GM21423 (cell line): Measurements from ENCODE around the gene INPP4B.
"Not testable (repeated sequence)": the region's sequence is repeated elsewhere in the genome, so short reads cannot be mapped to it uniquely, and the experiment has no call there.

Experiments used
- ATAC-seq: cut with Tn5 transposase; IDR thresholded peaks from one replicate; pipeline ENCODE4 v1.9.1; 2021; ENCODE audit warnings: mild to moderate bottlenecking, moderate library complexity; ENCODE audit not compliant: unreplicated experiment

INPP4B gene

GRCh38 chr4:142423861-142424260 is 422.2 kb downstream of the INPP4B start:
- no peak for ATAC-seq

- ATAC-seq = no peak
Measured at GRCh38 chr4:142420311-142421095, 425.6 kb downstream of the INPP4B start.

GRCh38 chr4:142419712-142420111 is 426.4 kb downstream of the INPP4B start:
- ATAC-seq = no peak

- no peak for ATAC-seq
Measured at GRCh38 chr4:142418697-142419096, 427.4 kb downstream of the INPP4B start.

GRCh38 chr4:142416711-142417275 is 429.3 kb downstream of the INPP4B start:
- ATAC-seq = no peak

- ATAC-seq = no peak
Measured at GRCh38 chr4:142416121-142416520, 430.0 kb downstream of the INPP4B start.

GRCh38 chr4:142414366-142414990 is 431.6 kb downstream of the INPP4B start:
- no peak for ATAC-seq

GRCh38 chr4:142413485-142413884 is 432.6 kb downstream of the INPP4B start:
- ATAC-seq = no peak

DNA sequence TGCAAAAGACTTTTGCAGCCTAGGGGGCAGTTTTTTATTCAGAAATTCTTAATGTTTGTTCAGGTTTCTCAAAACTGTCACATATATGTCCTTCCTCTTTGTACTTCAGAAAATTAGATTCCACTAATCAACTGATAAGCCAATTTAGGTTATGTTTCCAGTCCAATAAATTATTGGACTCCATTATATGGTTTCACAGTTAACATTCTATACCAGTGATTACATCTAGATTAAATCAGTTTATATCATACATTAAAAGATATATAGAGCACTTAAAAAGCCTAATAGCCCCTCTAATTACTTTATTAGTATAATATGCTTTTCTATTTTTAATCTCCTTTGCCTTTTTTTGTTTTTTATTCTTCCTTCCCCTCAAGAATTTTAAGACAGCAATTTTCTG is 434.1 kb downstream of the INPP4B start:
- no peak for ATAC-seq

GRCh38 chr4:142408003-142408441 is 438.1 kb downstream of the INPP4B start:
- ATAC-seq = no peak

DNA sequence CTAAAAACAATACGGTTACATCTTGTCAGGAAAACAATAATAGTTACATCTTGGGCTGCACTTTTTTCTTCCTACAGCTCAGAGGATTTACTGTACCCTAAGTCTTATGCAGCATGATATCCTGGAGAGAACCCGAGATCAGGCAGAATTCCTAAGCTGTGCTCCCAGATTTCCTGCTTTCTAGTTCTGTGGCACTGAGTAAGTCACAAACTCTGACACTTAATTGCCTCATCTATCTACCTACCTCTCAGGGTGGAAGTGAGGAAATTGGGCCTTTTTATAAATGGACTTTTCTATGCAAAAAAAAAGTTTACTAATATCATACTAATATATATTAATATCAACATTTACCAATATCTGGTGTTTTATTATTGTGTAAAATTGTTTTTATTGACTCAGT is 438.5 kb downstream of the INPP4B start:
- ATAC-seq = no peak

GRCh38 chr4:142406917-142407501 is 439.1 kb downstream of the INPP4B start:
- ATAC-seq = no peak

GRCh38 chr4:142406499-142406835 is 439.6 kb downstream of the INPP4B start:
- no peak for ATAC-seq

DNA sequence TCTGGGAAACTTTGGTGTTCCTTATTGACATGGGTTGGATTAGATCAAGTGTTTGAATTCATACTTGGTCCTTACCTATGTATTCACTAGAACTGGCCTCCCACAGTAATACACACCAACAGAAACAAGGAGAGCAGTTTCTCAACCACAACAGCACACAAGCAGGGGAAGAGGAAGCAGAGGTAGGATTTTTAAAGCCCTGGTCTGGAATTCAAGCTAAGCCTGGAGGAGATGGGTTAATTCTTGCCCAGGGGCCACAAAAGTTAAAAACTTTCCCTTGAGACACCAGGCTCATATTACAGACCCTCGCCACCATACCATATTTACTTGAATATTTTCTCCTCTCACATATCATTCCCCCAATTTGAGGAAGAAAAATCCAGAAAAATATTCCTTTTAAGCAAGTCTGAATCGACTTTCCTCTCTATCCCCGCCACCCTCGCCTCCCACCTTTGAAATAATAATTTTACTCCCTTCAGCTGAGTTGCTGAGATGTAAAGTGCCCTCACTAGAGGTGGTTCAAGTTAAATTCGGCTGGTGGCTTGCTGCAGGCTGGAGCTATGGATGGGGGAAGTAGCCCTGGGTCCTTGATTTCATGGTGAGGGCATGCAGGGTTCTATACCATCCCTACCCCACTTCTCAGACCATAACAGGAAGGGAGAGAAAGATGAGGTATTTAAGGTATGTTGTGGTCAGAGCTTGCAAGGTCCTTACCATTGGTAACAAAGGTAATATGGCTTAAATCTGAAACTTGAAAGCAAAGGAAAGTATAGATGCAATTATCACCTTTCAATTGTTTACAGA is 440.2 kb downstream of the INPP4B start:
- ATAC-seq = peak; percentile 23

DNA sequence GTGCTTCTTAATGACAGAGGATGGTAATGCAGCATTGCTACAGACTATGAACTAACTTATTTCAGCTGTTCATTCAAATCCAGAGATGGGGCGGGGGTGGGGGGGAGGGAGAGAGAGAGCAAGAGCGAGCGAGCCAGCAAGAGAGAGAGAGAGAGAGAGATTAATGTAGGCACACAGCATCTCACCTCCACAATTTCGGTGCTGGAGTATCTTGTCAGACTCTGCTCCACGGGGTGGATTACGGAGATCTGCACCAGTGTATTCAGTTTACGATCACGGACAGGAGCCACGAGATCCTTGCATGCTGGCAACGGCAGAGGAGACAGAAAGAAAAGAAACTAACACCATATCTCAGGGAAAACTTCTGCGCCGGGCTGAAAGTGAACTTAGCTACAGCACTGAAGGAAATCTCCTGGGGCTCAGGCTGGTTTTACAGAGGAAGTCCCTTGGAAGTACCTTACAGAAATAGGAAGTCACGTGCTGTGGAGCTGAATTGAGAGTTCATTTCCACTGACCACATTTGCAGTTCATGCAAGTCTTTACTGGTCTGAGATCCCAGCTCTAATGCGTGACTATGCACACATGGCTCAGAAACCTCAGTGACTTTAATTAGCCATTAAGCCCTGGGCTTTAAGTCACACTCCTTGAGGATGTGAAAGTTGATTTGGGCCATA is 440.9 kb downstream of the INPP4B start:
- peak; percentile 64 for ATAC-seq

GRCh38 chr4:142404191-142404611 is 441.9 kb downstream of the INPP4B start:
- no peak for ATAC-seq

DNA sequence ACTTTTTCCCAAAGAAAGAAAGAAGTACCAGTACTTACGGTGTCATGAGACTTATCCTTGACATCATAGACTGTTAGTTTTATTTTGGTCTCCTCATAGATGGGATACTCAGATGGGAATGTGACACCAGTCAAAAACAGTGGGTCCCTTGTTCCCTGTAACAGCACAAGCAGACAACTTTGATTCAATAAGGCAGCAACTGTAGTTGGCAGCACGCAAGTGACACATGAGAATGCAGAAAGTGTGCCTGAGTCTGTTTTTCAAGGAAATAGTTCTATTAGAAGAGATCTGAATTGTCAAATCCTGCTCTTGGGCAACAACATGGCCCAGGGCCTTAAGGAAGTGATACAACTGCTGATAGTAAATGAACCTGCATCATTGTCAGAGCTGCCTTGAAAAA is 443.2 kb downstream of the INPP4B start:
- no peak for ATAC-seq

DNA sequence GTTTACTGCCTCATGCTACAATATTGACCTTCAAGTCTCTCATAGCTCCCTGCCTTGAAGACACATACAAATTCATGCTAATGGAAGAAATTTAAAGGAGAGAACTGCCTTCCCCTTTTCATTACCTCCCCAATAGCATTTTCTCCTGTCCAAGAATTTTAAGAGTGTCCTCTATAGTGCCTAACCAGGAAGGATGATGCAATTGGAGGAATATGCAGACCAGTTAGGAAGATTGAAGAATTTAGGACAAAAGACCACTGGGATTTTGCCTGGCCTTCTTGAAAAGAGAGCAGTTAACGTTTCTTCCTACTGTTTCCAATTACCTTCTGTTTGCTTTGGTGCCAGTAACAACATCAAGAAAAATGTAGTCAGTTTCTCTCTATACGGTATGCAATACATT is 443.9 kb downstream of the INPP4B start:
- ATAC-seq = no peak

- ATAC-seq = not testable (repeated sequence)
Measured at GRCh38 chr4:142397364-142397991, 448.6 kb downstream of the INPP4B start.

DNA sequence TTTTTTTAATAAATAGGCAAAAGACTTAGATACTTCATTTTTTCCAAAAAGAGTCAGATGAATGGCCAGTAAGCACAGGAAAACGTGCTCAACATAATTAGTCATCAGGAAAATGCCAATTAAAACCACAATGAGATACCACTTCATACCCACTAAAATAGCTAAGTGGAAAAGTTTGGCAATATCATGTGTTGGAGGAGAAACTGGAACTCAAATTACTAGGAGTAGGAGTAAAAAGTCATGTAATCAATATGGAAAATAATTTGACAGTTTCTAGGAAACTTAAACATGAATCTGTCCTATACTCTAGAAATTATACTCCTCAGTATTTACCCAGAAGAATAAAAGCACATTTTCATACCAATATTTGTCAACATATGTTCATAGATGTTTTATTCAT is 449.8 kb downstream of the INPP4B start:
- no peak for ATAC-seq
